ENCODE measurements around the gene EFNA2. TPM values are rescaled to one million over a fixed set of nuclear protein-coding genes. Genes with fewer than 3 reads are reported as not detected.

EFNA2 gene
- total and polyA plus RNA-seq, 2 of the 8 experiments (the other 6 are each of a cell fraction or from before 2014, with no cell fraction given): 4.0 to 7.0 TPM

DNA sequence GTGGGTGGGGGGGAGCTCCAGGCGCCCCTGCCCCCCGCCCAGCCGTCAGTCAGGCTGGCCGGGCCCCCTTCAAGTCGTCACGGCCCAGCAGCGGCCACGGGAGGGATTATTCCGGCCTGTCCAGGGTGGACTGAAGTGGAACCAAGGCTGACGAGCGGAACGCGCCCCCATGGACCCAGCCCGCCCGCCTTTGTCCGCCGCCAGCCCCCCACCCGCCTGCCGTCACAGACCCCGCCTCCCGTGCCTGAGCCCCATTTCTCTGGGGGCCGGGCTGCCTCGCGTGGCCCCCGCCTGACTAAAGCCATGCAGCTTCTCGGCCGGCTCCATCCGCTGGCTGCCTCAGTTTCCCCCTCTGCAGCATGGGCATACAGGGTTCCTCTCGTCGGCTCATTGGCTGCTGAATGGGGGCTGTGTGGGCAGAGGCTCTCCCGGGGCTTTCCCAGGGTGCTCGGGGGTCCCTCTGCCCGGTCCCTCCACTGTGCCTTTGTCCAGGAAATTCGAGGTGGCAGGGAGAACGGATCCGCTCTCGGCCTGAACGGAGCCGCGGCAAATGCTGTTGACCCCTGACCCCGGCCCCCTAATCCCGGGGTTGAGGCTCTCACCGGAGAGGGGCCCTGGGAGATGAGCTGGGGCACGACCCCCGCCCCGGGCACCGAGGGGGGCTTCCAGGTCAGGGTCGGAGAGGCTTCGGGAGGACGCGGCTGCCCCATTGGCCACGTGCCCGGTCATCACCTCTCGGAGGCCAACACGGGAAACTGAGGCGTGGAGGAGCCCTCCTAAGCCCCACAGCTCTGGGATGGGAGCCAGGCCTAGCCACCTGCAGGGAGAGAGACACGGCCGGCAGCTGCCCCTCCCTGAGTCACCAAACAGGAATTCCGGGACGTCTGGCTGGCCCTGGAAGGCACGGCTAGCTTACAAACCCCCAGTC lies 27.4 kb downstream of the EFNA2 start (continued):
- TF ChIP-seq, protein P1, sequence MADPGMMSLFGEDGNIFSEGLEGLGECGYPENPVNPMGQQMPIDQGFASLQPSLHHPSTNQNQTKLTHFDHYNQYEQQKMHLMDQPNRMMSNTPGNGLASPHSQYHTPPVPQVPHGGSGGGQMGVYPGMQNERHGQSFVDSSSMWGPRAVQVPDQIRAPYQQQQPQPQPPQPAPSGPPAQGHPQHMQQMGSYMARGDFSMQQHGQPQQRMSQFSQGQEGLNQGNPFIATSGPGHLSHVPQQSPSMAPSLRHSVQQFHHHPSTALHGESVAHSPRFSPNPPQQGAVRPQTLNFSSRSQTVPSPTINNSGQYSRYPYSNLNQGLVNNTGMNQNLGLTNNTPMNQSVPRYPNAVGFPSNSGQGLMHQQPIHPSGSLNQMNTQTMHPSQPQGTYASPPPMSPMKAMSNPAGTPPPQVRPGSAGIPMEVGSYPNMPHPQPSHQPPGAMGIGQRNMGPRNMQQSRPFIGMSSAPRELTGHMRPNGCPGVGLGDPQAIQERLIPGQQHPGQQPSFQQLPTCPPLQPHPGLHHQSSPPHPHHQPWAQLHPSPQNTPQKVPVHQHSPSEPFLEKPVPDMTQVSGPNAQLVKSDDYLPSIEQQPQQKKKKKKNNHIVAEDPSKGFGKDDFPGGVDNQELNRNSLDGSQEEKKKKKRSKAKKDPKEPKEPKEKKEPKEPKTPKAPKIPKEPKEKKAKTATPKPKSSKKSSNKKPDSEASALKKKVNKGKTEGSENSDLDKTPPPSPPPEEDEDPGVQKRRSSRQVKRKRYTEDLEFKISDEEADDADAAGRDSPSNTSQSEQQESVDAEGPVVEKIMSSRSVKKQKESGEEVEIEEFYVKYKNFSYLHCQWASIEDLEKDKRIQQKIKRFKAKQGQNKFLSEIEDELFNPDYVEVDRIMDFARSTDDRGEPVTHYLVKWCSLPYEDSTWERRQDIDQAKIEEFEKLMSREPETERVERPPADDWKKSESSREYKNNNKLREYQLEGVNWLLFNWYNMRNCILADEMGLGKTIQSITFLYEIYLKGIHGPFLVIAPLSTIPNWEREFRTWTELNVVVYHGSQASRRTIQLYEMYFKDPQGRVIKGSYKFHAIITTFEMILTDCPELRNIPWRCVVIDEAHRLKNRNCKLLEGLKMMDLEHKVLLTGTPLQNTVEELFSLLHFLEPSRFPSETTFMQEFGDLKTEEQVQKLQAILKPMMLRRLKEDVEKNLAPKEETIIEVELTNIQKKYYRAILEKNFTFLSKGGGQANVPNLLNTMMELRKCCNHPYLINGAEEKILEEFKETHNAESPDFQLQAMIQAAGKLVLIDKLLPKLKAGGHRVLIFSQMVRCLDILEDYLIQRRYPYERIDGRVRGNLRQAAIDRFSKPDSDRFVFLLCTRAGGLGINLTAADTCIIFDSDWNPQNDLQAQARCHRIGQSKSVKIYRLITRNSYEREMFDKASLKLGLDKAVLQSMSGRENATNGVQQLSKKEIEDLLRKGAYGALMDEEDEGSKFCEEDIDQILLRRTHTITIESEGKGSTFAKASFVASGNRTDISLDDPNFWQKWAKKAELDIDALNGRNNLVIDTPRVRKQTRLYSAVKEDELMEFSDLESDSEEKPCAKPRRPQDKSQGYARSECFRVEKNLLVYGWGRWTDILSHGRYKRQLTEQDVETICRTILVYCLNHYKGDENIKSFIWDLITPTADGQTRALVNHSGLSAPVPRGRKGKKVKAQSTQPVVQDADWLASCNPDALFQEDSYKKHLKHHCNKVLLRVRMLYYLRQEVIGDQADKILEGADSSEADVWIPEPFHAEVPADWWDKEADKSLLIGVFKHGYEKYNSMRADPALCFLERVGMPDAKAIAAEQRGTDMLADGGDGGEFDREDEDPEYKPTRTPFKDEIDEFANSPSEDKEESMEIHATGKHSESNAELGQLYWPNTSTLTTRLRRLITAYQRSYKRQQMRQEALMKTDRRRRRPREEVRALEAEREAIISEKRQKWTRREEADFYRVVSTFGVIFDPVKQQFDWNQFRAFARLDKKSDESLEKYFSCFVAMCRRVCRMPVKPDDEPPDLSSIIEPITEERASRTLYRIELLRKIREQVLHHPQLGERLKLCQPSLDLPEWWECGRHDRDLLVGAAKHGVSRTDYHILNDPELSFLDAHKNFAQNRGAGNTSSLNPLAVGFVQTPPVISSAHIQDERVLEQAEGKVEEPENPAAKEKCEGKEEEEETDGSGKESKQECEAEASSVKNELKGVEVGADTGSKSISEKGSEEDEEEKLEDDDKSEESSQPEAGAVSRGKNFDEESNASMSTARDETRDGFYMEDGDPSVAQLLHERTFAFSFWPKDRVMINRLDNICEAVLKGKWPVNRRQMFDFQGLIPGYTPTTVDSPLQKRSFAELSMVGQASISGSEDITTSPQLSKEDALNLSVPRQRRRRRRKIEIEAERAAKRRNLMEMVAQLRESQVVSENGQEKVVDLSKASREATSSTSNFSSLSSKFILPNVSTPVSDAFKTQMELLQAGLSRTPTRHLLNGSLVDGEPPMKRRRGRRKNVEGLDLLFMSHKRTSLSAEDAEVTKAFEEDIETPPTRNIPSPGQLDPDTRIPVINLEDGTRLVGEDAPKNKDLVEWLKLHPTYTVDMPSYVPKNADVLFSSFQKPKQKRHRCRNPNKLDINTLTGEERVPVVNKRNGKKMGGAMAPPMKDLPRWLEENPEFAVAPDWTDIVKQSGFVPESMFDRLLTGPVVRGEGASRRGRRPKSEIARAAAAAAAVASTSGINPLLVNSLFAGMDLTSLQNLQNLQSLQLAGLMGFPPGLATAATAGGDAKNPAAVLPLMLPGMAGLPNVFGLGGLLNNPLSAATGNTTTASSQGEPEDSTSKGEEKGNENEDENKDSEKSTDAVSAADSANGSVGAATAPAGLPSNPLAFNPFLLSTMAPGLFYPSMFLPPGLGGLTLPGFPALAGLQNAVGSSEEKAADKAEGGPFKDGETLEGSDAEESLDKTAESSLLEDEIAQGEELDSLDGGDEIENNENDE (IDR thresholded peaks at IDR 0.05; ENCODE audit: insufficient replicate concordance, low read length): no peak
- TF ChIP-seq SAP30 (IDR thresholded peaks at IDR 0.05; ENCODE audit: insufficient read depth, insufficient replicate concordance, low read length) (no peak), CHD1 (IDR thresholded peaks at IDR 0.05; ENCODE audit: low read depth, low read length) (no peak)
